Activated CD8-positive, alpha-beta T cell treated with anti-CD3 and anti-CD28 coated beads, Interleukin-2, amount 10 ng/mL, durations not matched to agents 7 days and 5 days (primary cell): Measurements from ENCODE around the gene TCIRG1. TPM values are rescaled to one million over a fixed set of nuclear protein-coding genes. Genes with fewer than 3 reads are reported as not detected.

ENCODE experiments used
- ATAC-seq: fragments of 150-1000 bp; cut with Tn5 transposase; one replicate; pipeline ENCODE4 v1.10.0; 2021; ENCODE audit warnings: moderate library complexity
- CTCF ChIA-PET: fragments of 350-600 bp; sonication (Branson Sonifier 250); formaldehyde crosslinking; loops from one replicate; lab custom pipeline; 2021; ENCODE audit warnings: antibody characterized with exemption; lab: Charles Lee
- POLR2A ChIA-PET: fragments of 350-600 bp; sonication (Branson Sonifier 250); formaldehyde crosslinking; loops from one replicate; lab custom pipeline; 2021; ENCODE audit warnings: antibody characterized with exemption; lab: Charles Lee
- DNase-seq: peaks from one replicate; pipeline ENCODE4 v3.0.0-alpha.2; 2020
- H3K27ac Mint-ChIP-seq: one replicate; pipeline ENCODE4 v1.8.0; 2021; ENCODE audit warnings: mild to moderate bottlenecking, mixed read lengths
- H3K27me3 Mint-ChIP-seq: one replicate; pipeline ENCODE4 v1.8.0; 2021; ENCODE audit warnings: low read depth, mixed read lengths
- H3K36me3 Mint-ChIP-seq: one replicate; pipeline ENCODE4 v1.8.0; 2021; ENCODE audit warnings: low read depth, mixed read lengths
- H3K4me1 Mint-ChIP-seq: one replicate; pipeline ENCODE4 v1.8.0; 2021; ENCODE audit warnings: low read depth, mixed read lengths
- H3K4me3 Mint-ChIP-seq: one replicate; pipeline ENCODE4 v1.8.0; 2021; ENCODE audit warnings: mild to moderate bottlenecking, mixed read lengths
- H3K9me3 Mint-ChIP-seq: one replicate; pipeline ENCODE4 v1.8.0; 2022; ENCODE audit warnings: mixed read lengths; ENCODE audit not compliant: insufficient read depth
- total RNA-seq, 2 experiments: library from RNA; stranded (reverse); gene quantifications; one replicate each; pipeline ENCODE4 v1.2.3, GENCODE V29; 2021

Gene TCIRG1
- total RNA-seq, 2 experiments from 2014 or later = 238 to 263 TPM

- no peak for DNase-seq
- Mint-ChIP-seq H3K4me3 (no peak overlapping the region), H3K27me3 (no peaks in the 10 kb centered on the region), H3K27ac (no peak overlapping the region), H3K36me3 (peaks cover 32% of the 10 kb centered on the region), H3K4me1 (peaks cover 14% of the 10 kb centered on the region), H3K9me3 (no peaks in the 10 kb centered on the region)
- POLR2A ChIA-PET = interaction anchor here (3.1 kb wide), 1 partner anchor 10 kb away, joined by 17 read pairs; no protein-coding TSS in a partner anchor
- CTCF ChIA-PET = no interaction called here
- no peak for ATAC-seq
Observed at GRCh38 chr11:68043029-68043348, 4.2 kb downstream of the TCIRG1 start.

- no peak overlapping the region for H3K4me3 Mint-ChIP-seq
- H3K9me3 Mint-ChIP-seq = no peaks in the 10 kb centered on the region
- H3K27me3 Mint-ChIP-seq = no peaks in the 10 kb centered on the region
- DNase-seq (no peak), ATAC-seq (no peak)
- H3K4me1 Mint-ChIP-seq = peaks cover 12% of the 10 kb centered on the region
- no peak overlapping the region for H3K27ac Mint-ChIP-seq
- ChIA-PET CTCF (no interaction called here), POLR2A (no interaction called here)
- peaks cover 32% of the 10 kb centered on the region for H3K36me3 Mint-ChIP-seq
Observed at GRCh38 chr11:68043349-68044144, 4.7 kb downstream of the TCIRG1 start.

- H3K4me1 Mint-ChIP-seq = peaks cover 12% of the 10 kb centered on the region
- ChIA-PET CTCF (no interaction called here), POLR2A (no interaction called here)
- peaks cover 36% of the 10 kb centered on the region for H3K36me3 Mint-ChIP-seq
- no peak for ATAC-seq
- no peaks in the 10 kb centered on the region for H3K9me3 Mint-ChIP-seq
- DNase-seq = no peak
- H3K27me3 Mint-ChIP-seq = no peaks in the 10 kb centered on the region
- no peak overlapping the region for H3K4me3 Mint-ChIP-seq
- H3K27ac Mint-ChIP-seq = no peak overlapping the region
Observed at GRCh38 chr11:68044145-68044813, 5.5 kb downstream of the TCIRG1 start.

GRCh38 chr11:68044898-68045351, 6.1 kb downstream of the TCIRG1 start:
- DNase-seq (no peak), ATAC-seq (no peak)
- Mint-ChIP-seq H3K27me3 (no peaks in the 10 kb centered on the region), H3K27ac (no peak overlapping the region), H3K36me3 (peaks cover 34% of the 10 kb centered on the region), H3K4me1 (peaks cover 12% of the 10 kb centered on the region), H3K9me3 (no peaks in the 10 kb centered on the region), H3K4me3 (no peak overlapping the region)
- ChIA-PET POLR2A (no interaction called here), CTCF (no interaction called here)

- POLR2A ChIA-PET = no interaction called here
- H3K36me3 Mint-ChIP-seq = peaks cover 41% of the 10 kb centered on the region
- H3K27ac Mint-ChIP-seq = no peak overlapping the region
- no peak for DNase-seq
- no peak for ATAC-seq
- no peak overlapping the region for H3K4me3 Mint-ChIP-seq
- H3K4me1 Mint-ChIP-seq = peaks cover 2% of the 10 kb centered on the region
- H3K27me3 Mint-ChIP-seq = no peaks in the 10 kb centered on the region
- H3K9me3 Mint-ChIP-seq = no peaks in the 10 kb centered on the region
- CTCF ChIA-PET = no interaction called here
Observed at GRCh38 chr11:68047437-68048290, 8.8 kb downstream of the TCIRG1 start.

- Mint-ChIP-seq H3K36me3 (peaks cover 49% of the 10 kb centered on the region), H3K27me3 (no peaks in the 10 kb centered on the region), H3K4me1 (peaks cover 2% of the 10 kb centered on the region), H3K27ac (no peak overlapping the region), H3K4me3 (no peak overlapping the region), H3K9me3 (no peaks in the 10 kb centered on the region)
- CTCF ChIA-PET = no interaction called here
- ATAC-seq (no peak), DNase-seq (no peak)
- POLR2A ChIA-PET = no interaction called here
Observed at GRCh38 chr11:68048681-68049508, 10.1 kb downstream of the TCIRG1 start.

GRCh38 chr11:68049509-68050370, 10.9 kb downstream of the TCIRG1 start:
- no peak overlapping the region for H3K4me3 Mint-ChIP-seq
- peaks cover 44% of the 10 kb centered on the region for H3K36me3 Mint-ChIP-seq
- no peaks in the 10 kb centered on the region for H3K9me3 Mint-ChIP-seq
- no peak overlapping the region for H3K27ac Mint-ChIP-seq
- peaks cover 2% of the 10 kb centered on the region for H3K4me1 Mint-ChIP-seq
- POLR2A ChIA-PET = no interaction called here
- DNase-seq (no peak), ATAC-seq (no peak)
- no peaks in the 10 kb centered on the region for H3K27me3 Mint-ChIP-seq
- CTCF ChIA-PET = no interaction called here

GRCh38 chr11:68050371-68050841, 11.6 kb downstream of the TCIRG1 start:
- H3K27ac Mint-ChIP-seq = no peak overlapping the region
- H3K4me1 Mint-ChIP-seq = peaks cover 2% of the 10 kb centered on the region
- H3K36me3 Mint-ChIP-seq = peaks cover 39% of the 10 kb centered on the region
- no peak for DNase-seq
- no peaks in the 10 kb centered on the region for H3K27me3 Mint-ChIP-seq
- ChIA-PET CTCF (no interaction called here), POLR2A (no interaction called here)
- no peak overlapping the region for H3K4me3 Mint-ChIP-seq
- ATAC-seq = no peak
- H3K9me3 Mint-ChIP-seq = no peaks in the 10 kb centered on the region

- no peaks in the 10 kb centered on the region for H3K27me3 Mint-ChIP-seq
- ATAC-seq (no peak), DNase-seq (no peak)
- H3K4me3 Mint-ChIP-seq = no peak overlapping the region
- ChIA-PET POLR2A (interaction anchor here (0.7 to 3.1 kb wide), 3 partner anchors 10 to 455 kb away, joined by 3 to 17 read pairs (median 3); no protein-coding TSS in a partner anchor), CTCF (interaction anchor here (1.5 kb wide), 1 partner anchor 48 kb away, joined by 3 read pairs; no protein-coding TSS in a partner anchor)
- peaks cover 34% of the 10 kb centered on the region for H3K36me3 Mint-ChIP-seq
- H3K27ac Mint-ChIP-seq = peak overlapping the region; percentile 57
- peaks cover 2% of the 10 kb centered on the region for H3K4me1 Mint-ChIP-seq
- no peaks in the 10 kb centered on the region for H3K9me3 Mint-ChIP-seq
Observed at GRCh38 chr11:68051191-68052136, 12.6 kb downstream of the TCIRG1 start.
